Esophagus muscularis mucosa (tissue), 3 donors: Measurements from ENCODE around the gene KCNN4.

Experiments
- CTCF ChIP-seq, 3 experiments: fragments of 200-600 bp in 2 of 3; fragments of 450-650 bp in 1 of 3; sonication (generic) in 2 of 3; IDR thresholded peaks; one replicate each; pipeline ENCODE4 v1.5.1; 2017 to 2019; ENCODE audit warnings: antibody characterized with exemption in 3 of 3, mild to moderate bottlenecking in 2 of 3, moderate library complexity in 1 of 3
- POLR2A ChIP-seq: fragments of 450-650 bp; IDR thresholded peaks from one replicate; pipeline ENCODE4 v1.6.1; 2017; ENCODE audit warnings: antibody characterized with exemption, moderate library complexity, mild to moderate bottlenecking, low read depth

- TF ChIP-seq CTCF (IDR thresholded peaks at IDR 0.05) (no peak), POLR2A (no peak)
Measured at GRCh38 chr19:43784241-43784980, 3.6 kb upstream of the KCNN4 start.
